ENCODE data around the gene AFF3.
A peak's percentile ranks its signal among the peaks of the same experiment; 100 is the strongest.

The AFF3 gene

DNA sequence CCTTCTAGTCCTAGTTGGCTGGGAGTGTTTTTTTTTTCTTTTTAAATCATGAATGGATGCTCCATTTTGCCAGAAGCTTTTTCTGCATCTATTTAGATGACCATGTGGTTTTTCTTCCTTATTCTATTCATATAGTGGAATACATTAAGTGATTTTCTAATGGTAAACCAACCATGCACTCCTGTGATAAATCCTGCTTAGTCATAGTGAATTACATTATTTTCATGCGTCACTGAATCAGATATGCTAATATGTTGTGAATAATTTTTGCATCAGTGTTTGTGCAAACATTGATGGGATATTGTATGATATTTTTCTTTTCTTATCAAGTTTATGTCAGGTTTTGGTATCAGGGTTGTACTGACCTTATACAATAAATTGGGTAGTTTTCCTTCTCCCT, 423.3 kb downstream of the AFF3 start:
- H3K4me3 ChIP-seq (ENCODE audit: low read depth, low read length): no peak overlapping the region
- TF ChIP-seq, protein P1, sequence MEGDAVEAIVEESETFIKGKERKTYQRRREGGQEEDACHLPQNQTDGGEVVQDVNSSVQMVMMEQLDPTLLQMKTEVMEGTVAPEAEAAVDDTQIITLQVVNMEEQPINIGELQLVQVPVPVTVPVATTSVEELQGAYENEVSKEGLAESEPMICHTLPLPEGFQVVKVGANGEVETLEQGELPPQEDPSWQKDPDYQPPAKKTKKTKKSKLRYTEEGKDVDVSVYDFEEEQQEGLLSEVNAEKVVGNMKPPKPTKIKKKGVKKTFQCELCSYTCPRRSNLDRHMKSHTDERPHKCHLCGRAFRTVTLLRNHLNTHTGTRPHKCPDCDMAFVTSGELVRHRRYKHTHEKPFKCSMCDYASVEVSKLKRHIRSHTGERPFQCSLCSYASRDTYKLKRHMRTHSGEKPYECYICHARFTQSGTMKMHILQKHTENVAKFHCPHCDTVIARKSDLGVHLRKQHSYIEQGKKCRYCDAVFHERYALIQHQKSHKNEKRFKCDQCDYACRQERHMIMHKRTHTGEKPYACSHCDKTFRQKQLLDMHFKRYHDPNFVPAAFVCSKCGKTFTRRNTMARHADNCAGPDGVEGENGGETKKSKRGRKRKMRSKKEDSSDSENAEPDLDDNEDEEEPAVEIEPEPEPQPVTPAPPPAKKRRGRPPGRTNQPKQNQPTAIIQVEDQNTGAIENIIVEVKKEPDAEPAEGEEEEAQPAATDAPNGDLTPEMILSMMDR (conservative IDR thresholded peaks at IDR 0.05; ENCODE audit: low read depth, low read length): no peak
- DNase-seq (ENCODE audit: low read depth): no peak

DNA sequence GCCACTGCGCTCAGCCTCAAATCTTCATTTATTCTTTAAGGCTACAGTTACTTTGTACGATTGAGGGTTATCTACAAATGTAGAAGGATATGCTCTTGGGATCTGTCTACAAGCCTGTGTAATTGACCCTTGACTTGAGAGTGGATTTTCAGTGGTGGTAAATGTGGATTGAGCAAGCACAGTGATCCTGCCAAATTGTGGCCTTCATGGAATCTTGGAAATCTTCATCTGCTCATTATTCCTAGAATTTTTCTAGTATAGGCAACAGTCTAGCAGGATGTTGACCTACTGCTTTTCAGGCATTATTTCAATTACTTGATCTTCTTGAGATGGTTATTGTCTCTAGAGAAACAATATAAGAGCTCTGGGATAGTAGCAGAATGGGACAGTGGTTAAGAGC, 426.4 kb downstream of the AFF3 start:
- H3K4me3 ChIP-seq (ENCODE audit: low read depth, low read length): no peak overlapping the region
- TF ChIP-seq, protein P1 (conservative IDR thresholded peaks at IDR 0.05; ENCODE audit: low read depth, low read length): no peak
- DNase-seq (ENCODE audit: low read depth): no peak

DNA sequence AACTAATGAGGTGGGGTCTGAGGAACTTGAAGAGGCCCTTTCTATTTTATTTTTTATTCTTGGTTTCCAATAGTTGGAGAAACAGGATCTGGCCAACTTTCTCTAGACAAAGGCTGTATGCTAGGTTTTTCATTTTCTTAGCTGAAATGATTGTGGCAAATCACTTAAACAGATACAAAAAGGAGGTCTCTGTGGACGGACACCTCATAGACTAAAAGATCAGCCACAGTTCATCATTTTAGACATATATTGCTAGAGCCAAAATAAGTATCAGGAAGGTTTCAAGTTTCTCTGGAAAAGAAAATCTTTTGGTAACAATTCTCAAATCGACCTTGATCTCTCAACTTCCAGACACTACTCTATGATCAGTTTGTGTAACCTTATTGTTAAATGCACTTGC, 428.0 kb downstream of the AFF3 start:
- TF ChIP-seq, protein P1 (conservative IDR thresholded peaks at IDR 0.05; ENCODE audit: low read depth, low read length): no peak
- H3K4me3 ChIP-seq (ENCODE audit: low read depth, low read length): no peak overlapping the region
- DNase-seq (ENCODE audit: low read depth): no peak

DNA sequence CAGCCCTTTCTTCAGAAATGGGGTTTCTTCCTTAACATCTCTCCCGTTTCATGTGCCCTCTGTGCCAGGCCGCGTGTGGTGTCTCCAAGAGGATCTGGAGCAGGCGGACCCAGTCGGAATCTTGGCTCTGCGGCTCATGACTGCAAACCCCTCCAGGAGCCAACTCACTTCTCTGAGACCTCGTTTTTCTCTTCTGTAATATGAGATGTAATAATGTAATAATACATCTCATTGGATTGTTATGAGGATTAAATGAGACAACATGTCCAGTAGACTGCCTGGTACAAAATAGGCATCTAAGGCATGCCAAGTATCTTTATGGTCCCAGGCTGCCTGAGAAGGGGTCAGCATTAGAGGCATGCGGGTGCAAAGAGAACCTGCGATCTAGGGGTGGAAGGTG, 431.2 kb downstream of the AFF3 start:
- H3K4me3 ChIP-seq (ENCODE audit: low read depth, low read length): no peak overlapping the region
- TF ChIP-seq, protein P1 (conservative IDR thresholded peaks at IDR 0.05; ENCODE audit: low read depth, low read length): no peak
- DNase-seq (ENCODE audit: low read depth): peak; percentile 12

DNA sequence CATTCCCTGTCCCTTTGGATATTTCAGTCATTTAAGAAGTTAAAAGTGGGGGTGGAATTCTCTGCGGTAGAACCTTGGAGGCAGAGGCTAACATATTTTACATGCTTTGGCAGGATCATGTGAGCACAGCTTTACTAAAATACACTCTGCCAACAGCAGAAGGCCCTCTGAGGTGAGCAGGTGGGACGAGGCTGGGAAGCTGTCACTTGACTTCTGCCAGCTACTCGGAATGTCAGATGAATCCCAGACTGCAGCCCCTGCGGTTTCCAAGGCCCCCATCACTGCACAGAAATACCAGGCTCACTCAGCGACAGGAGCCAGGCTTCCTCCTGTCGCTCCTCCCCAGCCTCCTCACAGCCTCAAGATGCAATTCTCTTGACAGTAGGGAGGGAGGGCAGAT, 431.7 kb downstream of the AFF3 start:
- H3K4me3 ChIP-seq (ENCODE audit: low read depth, low read length): no peak overlapping the region
- TF ChIP-seq, protein P1 (conservative IDR thresholded peaks at IDR 0.05; ENCODE audit: low read depth, low read length): no peak
- DNase-seq (ENCODE audit: low read depth): peak; percentile 47

DNA sequence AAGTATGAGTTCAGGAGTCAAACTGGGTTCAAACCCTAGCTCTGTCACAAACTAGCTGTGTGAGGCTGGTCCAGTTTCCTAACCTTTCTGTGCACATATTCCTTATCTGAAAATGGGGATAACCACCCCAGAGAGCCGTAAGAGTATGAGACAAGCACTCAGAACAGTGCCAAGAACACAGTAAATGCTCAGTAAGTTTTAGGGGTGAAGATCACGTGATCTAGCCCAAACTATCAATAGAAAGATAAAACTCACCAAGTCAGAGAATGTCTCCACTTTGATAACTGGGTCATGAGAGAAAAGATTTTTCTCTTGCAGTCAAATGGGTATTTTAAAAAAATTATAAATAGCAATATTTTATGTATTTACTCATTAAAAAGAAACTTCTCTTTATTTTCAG, 433.2 kb downstream of the AFF3 start:
- TF ChIP-seq, protein P1 (conservative IDR thresholded peaks at IDR 0.05; ENCODE audit: low read depth, low read length): no peak
- no peak for DNase-seq (ENCODE audit: low read depth)
- no peak overlapping the region for H3K4me3 ChIP-seq (ENCODE audit: low read depth, low read length)

DNA sequence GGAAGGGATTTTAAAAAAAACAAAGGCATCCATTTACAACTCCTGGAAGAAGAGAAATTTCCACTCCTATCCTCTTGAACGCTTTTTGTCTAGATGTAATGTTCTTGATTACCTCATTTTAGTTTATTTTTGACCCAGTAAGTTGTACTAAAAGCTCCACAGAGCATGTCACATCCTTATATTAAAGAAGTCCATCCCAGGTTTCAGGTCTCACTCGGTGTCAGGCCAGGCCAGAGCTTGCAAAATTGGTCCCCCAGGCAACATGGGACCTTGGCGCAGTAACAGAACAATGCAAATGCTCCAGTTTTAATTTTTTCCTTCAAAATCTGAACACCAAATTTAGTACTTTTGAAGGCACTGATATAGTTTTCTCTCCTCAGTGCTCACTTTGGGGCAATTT, 434.2 kb downstream of the AFF3 start:
- H3K4me3 ChIP-seq (ENCODE audit: low read depth, low read length): no peak overlapping the region
- peak; percentile 28 for DNase-seq (ENCODE audit: low read depth)
- TF ChIP-seq, protein P1 (conservative IDR thresholded peaks at IDR 0.05; ENCODE audit: low read depth, low read length): no peak

Data from choroid plexus epithelial cell (primary cell).